Ecto neural progenitor cell (in vitro differentiated cells): ENCODE data around the gene CDC42EP5.
A peak's percentile ranks its signal among the peaks of the same experiment; 100 is the strongest.
"Not testable (repeated sequence)": the region's sequence is repeated elsewhere in the genome, so short reads cannot be mapped to it uniquely, and the experiment has no call there.

Experiments
- DNase-seq: peaks from one replicate; pipeline ENCODE4 v3.0.0-alpha.2; 2018; ENCODE audit warnings: low spot score

Gene CDC42EP5

DNA sequence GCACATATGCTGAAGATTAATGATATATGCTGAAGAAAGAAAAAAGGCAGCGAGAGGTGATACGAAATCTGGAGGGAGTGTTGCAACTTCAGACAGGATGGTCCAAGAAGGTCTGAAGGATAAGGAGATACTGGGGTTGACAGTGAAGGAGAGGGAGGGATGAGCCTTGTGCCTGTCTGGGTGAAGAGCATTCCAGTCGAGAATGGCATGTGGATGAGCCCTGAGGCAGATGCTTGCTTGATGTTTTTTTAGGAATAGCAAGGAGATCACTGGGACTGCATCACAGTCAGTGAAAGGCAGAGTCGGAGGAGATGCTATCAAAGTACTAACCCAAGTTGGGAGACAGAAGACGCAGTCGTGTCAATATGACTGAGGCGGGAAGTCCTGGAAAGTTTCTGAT, 16.2 kb upstream of the CDC42EP5 start:
- no peak for DNase-seq

DNA sequence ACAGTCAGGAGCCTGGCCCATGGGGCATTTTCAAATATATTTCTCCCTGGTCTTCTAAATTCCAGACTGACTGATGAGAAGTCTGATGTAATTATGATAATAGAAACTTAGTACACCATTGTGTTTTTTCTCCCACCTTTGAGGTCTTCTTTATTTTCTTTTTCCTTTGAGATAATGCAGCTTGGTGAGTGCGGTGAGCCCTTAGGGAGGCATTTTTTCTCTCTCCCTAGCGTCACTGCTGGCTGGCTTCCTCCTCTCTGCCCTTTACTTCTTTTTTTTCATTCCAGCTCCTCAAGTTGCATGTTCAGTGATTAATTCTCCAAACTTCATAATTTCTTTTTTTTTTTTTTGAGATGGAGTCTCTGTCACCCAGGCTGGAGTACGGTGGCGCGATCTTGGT, 12.8 kb upstream of the CDC42EP5 start:
- DNase-seq: no peak

DNA sequence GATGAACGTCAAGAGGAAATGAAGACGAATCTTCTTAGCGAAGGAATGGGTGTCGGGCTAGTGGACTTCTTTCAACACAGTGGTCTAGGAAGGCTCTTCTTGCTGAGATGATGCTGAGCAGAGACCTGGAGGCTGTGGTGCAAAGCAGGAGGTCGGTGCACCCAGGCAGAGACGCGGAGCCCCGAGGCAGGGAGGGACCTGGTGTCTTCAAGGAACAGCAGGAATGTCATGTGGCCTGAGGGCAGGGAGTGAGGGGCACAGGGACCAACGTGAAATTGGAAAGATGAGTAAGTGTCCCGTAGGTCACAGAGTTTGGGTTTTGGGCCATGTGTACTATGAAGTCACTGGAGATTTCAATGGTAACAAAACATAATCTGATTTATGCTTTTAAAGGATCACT, 11.4 kb upstream of the CDC42EP5 start:
- DNase-seq: no peak

DNA sequence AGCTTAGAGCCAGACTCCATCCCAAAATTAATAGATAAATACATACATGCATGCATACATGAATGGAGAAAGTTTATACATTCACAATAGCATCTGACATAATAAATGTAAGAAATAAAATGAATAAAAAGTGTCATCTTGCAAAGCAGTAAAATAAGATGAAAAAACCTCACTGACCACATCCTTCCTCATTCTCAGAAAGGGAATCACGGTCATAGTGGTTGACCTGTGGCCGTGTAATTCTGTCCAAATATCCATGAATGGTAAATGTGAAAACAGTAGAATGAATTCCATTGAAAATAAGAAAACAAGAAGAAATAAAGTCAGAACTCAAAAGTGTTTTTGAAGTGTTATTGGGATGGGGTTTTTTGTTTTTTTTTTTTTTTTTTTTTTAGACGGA, 9.8 kb upstream of the CDC42EP5 start:
- no peak for DNase-seq

DNA sequence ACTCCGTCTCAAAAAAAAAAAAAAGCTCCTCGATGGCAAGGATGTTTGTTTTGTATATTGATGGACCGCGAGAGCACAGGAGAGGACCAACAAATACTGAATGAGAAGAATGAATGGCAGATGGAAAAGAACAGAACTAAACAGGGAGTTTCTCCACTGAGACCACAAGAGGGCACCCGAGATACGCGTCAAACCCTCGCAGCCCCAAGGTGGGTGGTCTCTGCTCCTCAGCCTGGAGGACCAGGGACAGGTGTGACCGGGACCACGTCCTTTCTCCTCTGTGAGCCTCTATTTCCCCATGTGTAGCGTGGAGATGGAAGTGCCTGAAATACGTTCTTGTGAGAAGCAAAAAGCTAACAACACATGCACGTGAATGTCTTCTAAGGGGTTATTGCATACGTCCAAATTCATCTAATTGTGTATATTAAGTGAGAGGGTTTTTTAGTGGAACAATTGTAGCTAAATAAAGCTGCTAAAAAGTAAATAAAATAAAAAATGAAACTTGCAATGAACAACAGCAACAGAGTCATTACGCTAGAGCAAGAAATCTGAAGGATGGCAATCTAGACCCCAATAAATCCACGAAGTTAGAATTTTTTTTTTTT, 8.3 kb upstream of the CDC42EP5 start:
- peak; percentile 87 for DNase-seq

DNA sequence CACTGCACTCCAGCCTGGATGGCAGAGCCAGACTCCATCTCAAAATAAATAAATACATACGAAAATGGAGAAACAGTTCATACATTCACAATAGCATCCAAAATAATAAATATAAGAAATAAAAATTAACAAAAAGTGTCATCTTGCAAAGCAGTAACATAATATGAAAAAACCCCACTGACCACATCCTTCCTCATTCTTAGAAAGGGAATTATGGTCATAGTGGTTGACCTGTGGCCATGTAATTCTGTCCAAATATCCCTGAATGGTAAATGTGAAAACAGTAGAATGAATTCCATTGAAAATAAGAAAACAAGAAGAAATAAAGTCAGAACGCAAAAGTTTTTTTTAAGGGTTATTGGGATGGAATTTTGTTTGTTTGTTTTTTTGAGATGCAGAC, 7.0 kb upstream of the CDC42EP5 start:
- DNase-seq: no peak

DNA sequence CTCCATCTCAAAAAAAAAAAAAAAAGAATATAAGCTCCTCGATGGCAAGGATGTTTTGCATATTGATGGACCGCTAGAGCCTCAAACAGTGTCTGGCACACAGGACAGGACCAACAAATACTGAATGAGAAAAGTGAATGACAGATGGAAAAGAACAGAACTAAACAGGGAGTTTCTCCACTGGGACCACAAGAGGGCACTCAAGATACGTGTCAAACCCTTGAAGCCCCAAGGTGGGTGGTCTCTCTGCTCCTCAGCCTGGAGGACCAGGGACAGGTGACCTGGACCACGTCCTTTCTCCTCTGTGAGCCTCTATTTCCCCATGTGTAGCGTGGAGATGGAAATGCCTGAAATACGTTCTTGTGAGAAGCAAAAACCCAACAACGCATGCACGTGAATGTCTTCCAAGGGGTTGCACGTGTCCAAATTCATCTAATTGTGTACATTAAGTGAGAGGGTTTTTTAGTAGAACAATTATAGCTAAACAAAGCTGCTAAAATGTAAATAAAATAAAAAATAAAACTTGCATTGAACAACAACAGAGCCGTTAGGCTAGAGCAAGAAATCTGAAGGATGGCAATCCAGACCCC, 5.7 kb upstream of the CDC42EP5 start:
- DNase-seq: peak; percentile 79

DNA sequence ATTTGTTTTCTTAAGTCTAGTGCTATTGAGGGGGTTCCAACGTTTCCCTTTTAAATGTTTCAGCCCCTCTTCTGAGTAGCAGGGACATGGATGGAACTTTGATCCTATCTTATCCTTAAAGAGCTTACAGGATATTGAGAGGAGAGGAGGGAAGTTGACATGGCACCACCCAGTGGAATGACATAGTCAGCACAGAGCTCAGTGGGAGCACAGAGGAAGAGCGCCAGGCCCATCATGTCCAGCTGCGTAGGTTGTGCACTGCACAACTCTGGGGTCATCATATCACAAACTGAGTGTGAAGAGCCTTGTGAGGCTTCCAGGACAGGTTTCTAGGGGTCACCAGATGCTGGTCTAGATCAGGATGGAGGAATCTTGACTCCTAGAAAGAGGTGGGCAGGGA, 4.6 kb upstream of the CDC42EP5 start:
- DNase-seq: no peak

DNA sequence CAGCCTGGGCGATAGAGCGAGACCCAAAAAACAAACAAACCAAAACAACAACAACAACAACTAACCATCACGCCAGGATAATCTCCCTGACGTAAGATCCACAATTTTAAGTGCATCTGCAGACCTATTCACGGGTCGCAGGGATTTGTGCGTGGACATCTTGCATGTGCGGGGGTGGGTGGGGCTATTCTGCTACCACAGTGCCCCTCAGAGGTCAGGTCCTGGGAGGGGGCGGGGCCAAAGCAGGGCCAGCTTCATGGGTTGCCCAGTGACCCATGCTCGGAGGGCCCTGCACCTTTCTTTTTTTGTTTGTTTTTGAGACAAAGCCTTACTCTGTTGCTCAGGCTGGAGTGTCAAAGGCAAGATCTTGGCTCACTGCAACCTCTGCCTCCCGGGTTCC, 2.6 kb upstream of the CDC42EP5 start:
- DNase-seq: no peak

DNA sequence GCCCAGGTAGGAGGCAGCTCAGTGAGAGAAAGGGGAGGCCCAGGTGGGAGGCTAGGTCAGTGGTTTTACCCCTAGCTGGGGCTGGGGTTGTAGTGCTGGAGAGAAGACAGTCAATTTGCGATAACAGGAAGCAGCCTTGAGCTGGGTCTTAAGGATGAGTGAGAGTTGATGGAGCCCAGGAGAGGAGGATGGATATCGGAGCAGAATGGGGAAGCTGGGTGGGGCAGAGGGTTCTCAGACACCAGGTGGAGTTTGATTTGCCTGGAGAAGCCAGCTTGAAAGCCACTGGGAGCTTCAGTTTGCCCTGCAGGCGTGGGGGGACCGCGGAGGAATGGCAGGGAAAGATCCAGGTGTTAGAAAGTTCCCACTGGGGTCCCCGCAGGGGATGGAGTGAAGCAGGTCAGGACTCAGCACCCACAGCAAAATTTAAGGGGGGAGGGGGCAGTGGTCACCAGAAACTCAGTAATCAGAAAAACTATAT, 836 bp upstream of the CDC42EP5 start:
- no peak for DNase-seq

DNA sequence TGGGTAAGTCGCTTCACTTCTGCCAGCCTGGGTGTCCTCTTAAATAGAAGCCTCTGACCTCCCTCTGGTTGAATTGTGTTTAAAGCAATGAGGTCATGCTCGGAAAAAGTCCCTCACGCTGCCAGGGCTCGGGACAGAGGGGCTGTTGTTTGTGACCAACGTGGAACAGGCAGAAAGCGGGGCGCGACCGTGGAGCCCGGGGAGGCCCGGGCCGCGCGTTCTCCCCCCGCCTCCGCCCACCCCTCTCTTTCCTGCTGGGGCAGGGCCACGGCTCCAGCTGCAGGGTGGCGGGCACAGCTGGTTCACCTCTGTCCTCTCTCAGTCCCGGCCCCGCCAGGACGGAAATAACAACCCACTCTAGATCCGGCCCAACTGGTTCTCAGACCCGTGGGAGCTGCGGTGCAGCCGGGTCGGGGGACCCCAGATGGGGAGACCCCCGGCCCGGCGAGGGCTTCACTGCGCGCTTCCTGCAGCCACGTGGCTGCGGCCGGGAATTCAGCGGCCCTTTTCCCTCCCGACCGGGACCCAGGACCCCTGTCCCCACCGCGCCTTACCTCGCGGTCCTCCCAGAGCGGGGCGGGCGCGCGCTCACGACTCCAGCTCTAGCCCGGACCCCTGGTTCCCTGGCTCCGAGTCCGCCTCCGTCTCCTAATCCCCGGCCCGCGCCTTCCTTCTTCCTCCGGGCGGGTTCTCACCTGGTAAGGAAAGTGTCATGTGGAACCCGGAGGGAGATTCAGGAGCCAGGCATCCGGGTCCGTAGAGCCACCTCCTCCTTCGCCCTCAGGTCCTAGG, 1.9 kb downstream of the CDC42EP5 start:
- DNase-seq: no peak

DNA sequence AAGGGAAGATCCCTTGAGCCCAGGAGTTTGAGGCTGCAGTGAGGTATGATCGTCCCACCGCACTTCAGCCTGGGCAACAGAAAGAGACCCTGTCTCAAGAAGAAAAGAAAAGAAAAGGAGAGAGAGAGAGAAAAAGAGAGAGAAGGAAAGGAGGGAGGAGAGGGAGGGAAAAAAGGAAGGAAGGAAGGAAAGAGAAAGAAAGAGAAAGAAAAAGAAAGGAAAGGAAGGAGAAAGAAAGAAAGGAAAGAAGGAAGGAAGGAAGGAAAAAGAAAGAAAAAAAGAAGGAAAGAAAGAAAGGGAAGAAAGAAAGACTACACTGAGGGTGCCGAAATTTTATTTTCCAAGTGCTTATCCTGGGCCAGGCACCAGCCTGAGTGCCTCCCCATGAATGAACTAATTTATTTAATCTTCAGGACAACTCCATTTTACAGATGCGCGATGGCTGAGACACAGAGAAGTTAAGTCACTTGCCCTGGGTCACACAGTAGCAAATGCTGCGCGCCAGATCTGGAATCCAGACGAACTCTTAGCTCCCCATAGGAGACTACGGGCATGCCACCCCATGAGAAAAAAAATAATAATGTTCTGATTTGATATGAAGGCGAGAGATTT, 2.7 kb downstream of the CDC42EP5 start:
- DNase-seq: no peak

DNA sequence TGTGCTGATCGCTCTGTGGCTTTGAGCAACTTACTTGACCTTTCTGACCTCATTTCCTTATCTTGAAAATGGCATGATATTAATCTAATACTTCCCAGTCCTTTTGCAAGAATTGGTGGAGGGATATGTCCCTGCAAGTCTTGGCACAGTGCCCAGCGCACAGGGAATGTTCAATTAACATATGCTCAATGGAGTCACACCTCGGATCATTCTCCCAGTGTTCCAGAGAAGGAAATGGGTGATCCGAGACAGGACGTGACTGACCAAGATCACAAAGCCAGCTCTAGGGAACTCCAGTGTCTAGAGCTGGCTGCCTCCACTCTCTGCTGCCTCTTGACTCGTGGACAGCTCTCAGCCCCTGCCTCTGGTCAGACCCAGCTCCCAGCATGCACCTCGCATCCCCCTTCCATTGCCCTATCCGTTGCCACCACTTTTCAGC, 3.6 kb downstream of the CDC42EP5 start:
- no peak for DNase-seq

DNA sequence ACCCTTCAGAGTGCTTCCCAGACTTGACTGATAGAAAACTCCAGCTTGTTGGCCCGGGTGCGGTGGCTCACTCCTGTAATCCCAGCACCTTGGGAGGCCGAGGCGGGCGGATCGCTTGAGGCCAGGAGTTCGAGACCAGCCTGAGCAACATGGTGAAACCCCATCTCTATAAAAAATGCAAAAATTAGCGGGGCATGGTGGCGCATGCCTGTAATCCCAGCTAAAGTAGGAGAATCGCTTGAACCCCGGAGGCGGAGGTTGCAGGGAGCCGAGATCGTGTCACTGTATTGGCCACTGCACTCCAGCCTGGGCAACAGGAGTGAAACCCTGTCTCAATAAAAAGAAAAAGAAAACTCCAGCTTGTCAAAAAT, 7.0 kb downstream of the CDC42EP5 start:
- DNase-seq: not testable (repeated sequence)

DNA sequence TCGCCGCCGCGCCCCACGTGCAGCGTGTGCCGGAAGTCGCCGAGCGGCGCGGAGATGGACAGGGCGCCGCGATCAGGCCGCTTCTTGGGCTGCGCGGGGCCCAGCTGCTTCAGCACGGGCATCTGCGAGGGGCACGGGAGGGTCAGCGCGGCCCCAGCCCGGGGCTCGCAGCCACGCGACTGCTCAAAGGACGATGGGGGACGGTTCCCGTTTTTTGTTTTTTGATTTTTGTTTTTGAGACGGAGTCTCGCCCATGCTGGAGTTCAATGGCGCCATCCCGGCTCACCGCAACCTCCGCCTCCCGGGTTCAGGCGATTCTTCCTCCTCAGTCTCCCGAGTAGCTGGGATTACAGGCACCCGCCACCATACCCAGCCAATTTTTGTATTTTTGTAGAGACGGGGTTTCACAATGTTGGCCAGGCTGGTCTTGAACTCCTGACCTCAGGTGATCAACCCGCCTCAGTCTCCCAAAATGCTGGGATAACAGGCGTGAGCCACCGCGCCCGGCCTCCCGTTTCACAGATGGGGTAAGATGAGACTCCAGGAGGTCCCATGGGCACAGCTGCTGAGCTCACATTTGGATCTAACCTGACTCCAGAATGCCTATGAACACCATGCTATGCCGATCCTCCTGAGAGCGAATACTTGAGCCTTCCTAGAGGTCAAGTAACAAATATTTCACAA, 7.5 kb downstream of the CDC42EP5 start:
- DNase-seq: no peak

DNA sequence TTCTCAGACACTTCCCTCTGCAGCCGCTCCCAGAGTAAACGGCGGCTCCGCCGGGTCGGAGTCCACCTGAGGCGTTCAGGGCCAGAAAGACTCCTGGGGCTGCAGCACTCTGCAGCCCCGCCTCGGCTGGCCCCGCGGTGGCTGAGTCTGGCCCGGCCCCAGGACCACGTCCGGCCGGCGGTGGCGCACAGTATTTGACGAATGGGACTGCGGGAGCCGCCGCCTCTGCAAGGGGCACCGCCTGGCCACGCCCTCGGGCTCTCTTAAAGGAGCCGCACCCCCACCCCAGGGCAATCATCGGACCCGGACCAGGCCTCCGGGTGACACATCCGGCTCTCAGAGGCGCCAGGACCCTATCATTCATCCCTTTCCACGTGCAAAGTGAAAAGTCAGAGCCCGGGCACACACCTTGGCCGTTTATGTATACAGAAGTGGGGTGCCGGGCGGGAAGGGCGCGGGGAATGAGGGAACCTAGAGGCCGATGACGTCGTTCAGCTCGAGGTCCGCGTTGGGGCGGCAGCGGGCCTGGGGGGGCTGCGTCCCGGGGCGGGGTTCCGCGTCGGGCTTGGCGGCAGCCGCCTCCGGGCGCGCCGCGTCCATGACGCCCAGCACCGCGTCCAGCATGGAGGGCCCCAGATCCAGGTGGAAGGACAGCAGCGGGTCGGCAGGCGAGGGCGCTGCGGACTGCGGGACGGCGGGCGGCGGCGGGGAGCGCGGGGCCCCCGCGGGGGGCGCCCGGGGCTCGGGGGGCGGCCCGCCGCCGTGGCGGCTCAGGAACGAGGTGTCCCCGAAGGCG, 8.3 kb downstream of the CDC42EP5 start:
- DNase-seq: peak; percentile 94

DNA sequence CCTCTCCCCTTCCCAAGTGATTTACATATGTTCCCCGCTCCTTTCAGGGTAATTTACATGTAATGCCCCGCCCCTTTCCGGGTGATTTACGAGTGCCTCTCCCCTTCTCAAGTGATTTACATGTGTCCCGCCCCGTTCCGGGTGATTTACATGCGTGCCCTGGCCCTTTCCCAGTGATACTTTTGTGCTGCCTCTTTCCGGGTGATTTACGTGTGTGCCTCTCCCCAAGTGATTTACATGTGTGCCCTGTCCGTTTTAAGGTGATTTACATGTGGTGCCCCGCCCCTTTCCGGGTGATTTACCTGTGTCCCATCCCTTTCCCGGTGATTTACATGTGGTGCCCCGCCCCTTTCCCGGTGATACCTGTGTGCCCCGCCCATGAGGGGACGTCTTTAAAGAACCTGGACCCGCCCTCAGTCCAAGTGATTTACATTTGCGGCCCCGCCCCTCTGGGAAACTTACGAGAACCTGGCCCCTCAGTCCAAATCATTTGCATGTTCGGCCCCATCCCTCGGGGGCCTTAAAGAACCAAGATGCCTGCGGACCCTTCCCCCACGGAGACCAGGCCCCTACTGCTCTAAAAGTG, 9.0 kb downstream of the CDC42EP5 start:
- DNase-seq: peak; percentile 86

DNA sequence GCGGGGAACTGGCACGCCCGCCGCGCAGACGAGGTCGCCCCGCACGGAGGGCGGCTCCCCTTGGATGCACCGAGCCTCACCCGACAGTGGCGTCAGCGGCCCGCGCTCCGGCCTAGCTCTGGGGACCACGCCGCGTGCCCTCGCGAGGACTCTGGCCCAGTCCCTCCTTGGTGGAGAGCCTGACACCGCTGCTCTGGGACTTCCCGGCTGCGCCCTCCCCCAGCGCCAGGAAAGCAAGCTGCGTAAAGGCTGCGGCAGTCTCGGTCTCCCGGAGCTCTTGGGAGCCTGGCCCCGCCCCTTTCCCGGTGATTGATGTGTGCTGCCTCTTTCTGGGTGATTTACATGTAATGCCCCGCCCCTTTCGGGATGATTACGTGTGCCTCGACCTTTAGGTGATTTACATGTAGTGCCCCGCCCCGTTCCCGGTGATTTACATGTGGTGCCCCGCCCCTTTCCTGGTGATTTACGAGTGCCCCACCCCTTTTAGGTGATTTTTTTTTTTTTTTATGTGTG, 9.5 kb downstream of the CDC42EP5 start, which contains the start of gene LENG9:
Gene LENG9, minus strand, starts transcription at position 248 of the 513 bp plus-strand sequence. CDS start 252 bp downstream, outside the sequence.
- peak; percentile 95 for DNase-seq

DNA sequence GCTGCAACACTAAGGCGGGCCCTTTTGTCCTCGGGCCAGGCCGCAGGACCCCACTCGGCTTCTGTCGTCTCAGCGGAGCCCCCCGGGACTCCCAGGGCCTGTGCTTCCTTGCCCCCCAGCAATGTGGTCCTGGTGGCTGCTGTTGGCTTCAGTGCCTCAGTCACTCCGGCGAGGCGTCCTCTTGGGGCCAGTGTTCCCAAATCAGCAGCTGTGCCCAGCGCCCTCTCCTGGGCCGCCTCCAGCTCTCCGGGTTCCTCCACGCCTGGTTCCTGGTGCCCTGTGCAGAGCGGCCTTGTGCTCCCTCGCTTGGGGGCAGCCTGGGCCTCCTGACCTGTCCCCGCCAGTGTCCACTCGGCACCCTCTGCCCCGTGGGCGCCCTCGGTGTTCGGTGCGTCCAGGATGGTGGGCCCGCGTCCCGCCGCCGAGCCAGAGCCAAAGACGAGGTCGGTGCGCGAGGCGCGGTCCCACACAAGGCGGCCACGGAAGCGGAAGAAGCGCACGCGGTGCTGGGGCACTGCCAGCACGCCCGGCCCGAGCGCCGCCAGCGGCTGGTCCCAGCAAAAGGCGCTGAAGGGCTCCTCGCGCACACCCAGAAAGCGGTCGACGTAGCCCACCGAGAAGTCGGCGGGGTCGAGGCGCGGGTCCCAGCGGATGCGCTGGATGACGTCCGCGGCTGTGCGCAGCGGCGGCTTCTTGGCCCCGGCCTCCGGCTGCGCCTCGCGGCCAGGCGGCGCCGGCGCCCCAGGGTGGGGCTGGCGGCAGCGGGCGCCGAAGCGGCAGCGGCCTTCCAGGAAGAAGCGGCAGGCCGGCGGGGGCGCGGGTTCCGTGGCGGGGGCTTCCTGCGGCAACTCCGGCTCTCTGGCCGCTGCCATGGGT, 10.2 kb downstream of the CDC42EP5 start:
- peak; percentile 79 for DNase-seq
